ENCODE data around the gene LRCH3. TPM values are rescaled to one million over a fixed set of nuclear protein-coding genes. Genes with fewer than 3 reads are reported as not detected.

The LRCH3 gene
- total and polyA plus RNA-seq, 2 of the 13 experiments (the other 11 are each of a cell fraction or from before 2014, with no cell fraction given): 25.5 to 103 TPM

DNA sequence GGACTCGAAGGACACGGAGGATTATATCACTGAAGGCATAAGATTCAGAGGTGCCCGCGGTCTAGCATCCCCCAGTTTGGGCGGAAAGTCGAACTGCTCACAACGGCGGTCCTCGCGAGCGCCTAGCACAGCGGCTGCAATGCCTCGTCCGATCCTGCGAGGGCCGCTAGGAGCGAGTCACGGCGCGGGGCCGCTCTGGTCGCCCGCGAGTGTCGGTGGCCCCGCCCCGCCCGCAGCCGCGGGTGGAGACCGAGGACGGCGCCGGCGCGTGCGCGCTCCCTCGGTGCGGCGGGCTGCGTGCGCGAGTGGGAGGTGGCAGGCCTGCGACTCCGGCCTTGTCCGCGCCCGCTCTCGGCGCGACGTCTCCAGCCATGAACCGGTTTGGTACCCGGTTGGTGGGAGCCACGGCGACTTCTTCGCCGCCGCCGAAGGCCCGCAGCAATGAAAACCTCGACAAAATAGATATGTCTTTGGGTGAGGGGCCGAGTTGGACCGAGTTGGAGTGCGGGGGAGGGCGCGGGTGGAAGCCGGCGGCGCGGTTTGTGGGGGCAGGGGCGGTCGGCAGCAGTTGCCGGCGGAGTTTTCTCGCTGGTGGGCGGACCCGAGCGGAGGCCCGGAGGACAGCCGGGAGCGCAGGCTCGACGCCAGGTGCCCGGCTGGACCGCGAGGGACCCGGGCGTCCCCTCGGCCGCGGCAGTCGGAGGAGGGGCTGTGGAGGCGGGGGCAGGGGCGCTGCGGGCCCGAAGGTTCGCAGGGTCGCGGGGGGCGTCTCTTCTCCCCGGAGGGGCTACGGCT is 41.3 kb upstream of the LRCH3 start, which contains the start of gene FYTTD1 (continued):
- TF ChIP-seq, protein P1, sequence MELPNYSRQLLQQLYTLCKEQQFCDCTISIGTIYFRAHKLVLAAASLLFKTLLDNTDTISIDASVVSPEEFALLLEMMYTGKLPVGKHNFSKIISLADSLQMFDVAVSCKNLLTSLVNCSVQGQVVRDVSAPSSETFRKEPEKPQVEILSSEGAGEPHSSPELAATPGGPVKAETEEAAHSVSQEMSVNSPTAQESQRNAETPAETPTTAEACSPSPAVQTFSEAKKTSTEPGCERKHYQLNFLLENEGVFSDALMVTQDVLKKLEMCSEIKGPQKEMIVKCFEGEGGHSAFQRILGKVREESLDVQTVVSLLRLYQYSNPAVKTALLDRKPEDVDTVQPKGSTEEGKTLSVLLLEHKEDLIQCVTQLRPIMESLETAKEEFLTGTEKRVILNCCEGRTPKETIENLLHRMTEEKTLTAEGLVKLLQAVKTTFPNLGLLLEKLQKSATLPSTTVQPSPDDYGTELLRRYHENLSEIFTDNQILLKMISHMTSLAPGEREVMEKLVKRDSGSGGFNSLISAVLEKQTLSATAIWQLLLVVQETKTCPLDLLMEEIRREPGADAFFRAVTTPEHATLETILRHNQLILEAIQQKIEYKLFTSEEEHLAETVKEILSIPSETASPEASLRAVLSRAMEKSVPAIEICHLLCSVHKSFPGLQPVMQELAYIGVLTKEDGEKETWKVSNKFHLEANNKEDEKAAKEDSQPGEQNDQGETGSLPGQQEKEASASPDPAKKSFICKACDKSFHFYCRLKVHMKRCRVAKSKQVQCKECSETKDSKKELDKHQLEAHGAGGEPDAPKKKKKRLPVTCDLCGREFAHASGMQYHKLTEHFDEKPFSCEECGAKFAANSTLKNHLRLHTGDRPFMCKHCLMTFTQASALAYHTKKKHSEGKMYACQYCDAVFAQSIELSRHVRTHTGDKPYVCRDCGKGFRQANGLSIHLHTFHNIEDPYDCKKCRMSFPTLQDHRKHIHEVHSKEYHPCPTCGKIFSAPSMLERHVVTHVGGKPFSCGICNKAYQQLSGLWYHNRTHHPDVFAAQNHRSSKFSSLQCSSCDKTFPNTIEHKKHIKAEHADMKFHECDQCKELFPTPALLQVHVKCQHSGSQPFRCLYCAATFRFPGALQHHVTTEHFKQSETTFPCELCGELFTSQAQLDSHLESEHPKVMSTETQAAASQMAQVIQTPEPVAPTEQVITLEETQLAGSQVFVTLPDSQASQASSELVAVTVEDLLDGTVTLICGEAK (IDR thresholded peaks at IDR 0.05): no peak
- TF ChIP-seq, protein P1 (CRISPR knock-in tag; IDR thresholded peaks at IDR 0.05): peak; percentile 60
- TF ChIP-seq NFKB2 (CRISPR knock-in tag; IDR thresholded peaks at IDR 0.05; ENCODE audit: borderline replicate concordance) (0 out of 2 replicates have a peak, but pooled peaks have one; percentile 14), SALL1 (CRISPR knock-in tag; IDR thresholded peaks at IDR 0.05) (peak; percentile 63; the same call in 1 of the 2 replicates), YEATS4 (CRISPR knock-in tag; IDR thresholded peaks at IDR 0.05; ENCODE audit: borderline replicate concordance) (peak; percentile 54; the same call in 1 of the 2 replicates), EZH2 (conservative IDR thresholded peaks at IDR 0.05; ENCODE audit: low read depth, low read length) (no peak), ZNF264 (CRISPR knock-in tag; IDR thresholded peaks at IDR 0.05) (no peak), GABPB1 (CRISPR knock-in tag; IDR thresholded peaks at IDR 0.05) (peak; percentile 60; the same call in 1 of the 2 replicates), ZMYM3 (CRISPR knock-in tag; IDR thresholded peaks at IDR 0.05) (no peak), ONECUT2 (CRISPR knock-in tag; IDR thresholded peaks at IDR 0.05) (no peak), KDM4B (CRISPR knock-in tag; IDR thresholded peaks at IDR 0.05) (no peak), ZFX (CRISPR knock-in tag; IDR thresholded peaks at IDR 0.05; ENCODE audit: low read depth) (peak; percentile 89), RFXAP (CRISPR knock-in tag; IDR thresholded peaks at IDR 0.05; ENCODE audit: borderline replicate concordance) (no peak), ZC3H13 (CRISPR knock-in tag; IDR thresholded peaks at IDR 0.05) (no peak; the same call in 1 of the 2 replicates), ZNF781 (CRISPR knock-in tag; IDR thresholded peaks at IDR 0.05; ENCODE audit: borderline replicate concordance, not compliant biosample characterization) (no peak), THYN1 (CRISPR knock-in tag; IDR thresholded peaks at IDR 0.05; ENCODE audit: borderline replicate concordance, low read depth) (no peak), ZNF367 (CRISPR knock-in tag; IDR thresholded peaks at IDR 0.05; ENCODE audit: borderline replicate concordance) (peak; percentile 68; the same call in 1 of the 2 replicates), ZNF878 (CRISPR knock-in tag; IDR thresholded peaks at IDR 0.05) (peak; percentile 41; the same call in 1 of the 2 replicates), ZNF777 (CRISPR knock-in tag; IDR thresholded peaks at IDR 0.05) (peak; percentile 82; the same call in 1 of the 2 replicates)
- TF ChIP-seq, protein P2, sequence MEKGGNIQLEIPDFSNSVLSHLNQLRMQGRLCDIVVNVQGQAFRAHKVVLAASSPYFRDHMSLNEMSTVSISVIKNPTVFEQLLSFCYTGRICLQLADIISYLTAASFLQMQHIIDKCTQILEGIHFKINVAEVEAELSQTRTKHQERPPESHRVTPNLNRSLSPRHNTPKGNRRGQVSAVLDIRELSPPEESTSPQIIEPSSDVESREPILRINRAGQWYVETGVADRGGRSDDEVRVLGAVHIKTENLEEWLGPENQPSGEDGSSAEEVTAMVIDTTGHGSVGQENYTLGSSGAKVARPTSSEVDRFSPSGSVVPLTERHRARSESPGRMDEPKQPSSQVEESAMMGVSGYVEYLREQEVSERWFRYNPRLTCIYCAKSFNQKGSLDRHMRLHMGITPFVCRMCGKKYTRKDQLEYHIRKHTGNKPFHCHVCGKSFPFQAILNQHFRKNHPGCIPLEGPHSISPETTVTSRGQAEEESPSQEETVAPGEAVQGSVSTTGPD (CRISPR knock-in tag; IDR thresholded peaks at IDR 0.05): no peak
